Activated CD4-positive, alpha-beta memory T cell treated with anti-CD3 and anti-CD28 coated beads for 36 hours (primary cell): ENCODE results near the gene TAF5L. TPM values are rescaled to one million over a fixed set of nuclear protein-coding genes. Genes with fewer than 3 reads are reported as not detected.
"Not testable (repeated sequence)": the region's sequence is repeated elsewhere in the genome, so short reads cannot be mapped to it uniquely, and the experiment has no call there.

Source experiments
- CTCF ChIA-PET: fragments of 350-600 bp; sonication (Branson Sonifier 250); formaldehyde crosslinking; loops from one replicate; lab custom pipeline; 2021; ENCODE audit warnings: antibody characterized with exemption, inconsistent platforms; lab: Charles Lee
- POLR2A ChIA-PET: fragments of 350-600 bp; sonication (Branson Sonifier 250); formaldehyde crosslinking; loops from one replicate; lab custom pipeline; 2021; ENCODE audit warnings: antibody characterized with exemption; lab: Charles Lee
- DNase-seq: peaks from one replicate; pipeline ENCODE4 v3.0.0-alpha.2; 2020
- H3K27ac Mint-ChIP-seq: one replicate; pipeline ENCODE4 v1.8.0; 2021; ENCODE audit warnings: mixed read lengths
- H3K27me3 Mint-ChIP-seq: one replicate; pipeline ENCODE4 v1.8.0; 2021; ENCODE audit warnings: mixed read lengths
- H3K36me3 Mint-ChIP-seq: one replicate; pipeline ENCODE4 v1.8.0; 2021; ENCODE audit warnings: mixed read lengths
- H3K4me1 Mint-ChIP-seq: one replicate; pipeline ENCODE4 v1.8.0; 2021; ENCODE audit warnings: low read depth, mixed read lengths
- H3K4me3 Mint-ChIP-seq: one replicate; pipeline ENCODE4 v1.8.0; 2021; ENCODE audit warnings: mild to moderate bottlenecking, mixed read lengths
- H3K9me3 Mint-ChIP-seq: one replicate; pipeline ENCODE4 v1.8.0; 2021; ENCODE audit warnings: mixed read lengths
- intact Hi-C: fragments of 100-400 bp; cut with micrococcal nuclease; formaldehyde crosslinking; loops from one replicate; pipeline ENCODE4 v1.15.1; 2023
- total RNA-seq, 2 experiments: library from RNA; stranded (reverse); gene quantifications; one replicate each; pipeline ENCODE4 v1.2.3, GENCODE V29; 2021

Gene TAF5L
- total RNA-seq, 2 experiments from 2014 or later: 14.1 to 17.8 TPM

GRCh38 chr1:229600229-229600628, 25.7 kb downstream of the TAF5L start:
- CTCF ChIA-PET: interaction anchor here (0.7 kb wide), 1 partner anchor 35 kb away, joined by 3 read pairs; no protein-coding TSS in a partner anchor
- DNase-seq: no peak
- no peak overlapping the region for H3K4me3 Mint-ChIP-seq
- H3K9me3 Mint-ChIP-seq: no peaks in the 10 kb centered on the region
- peaks cover 17% of the 10 kb centered on the region for H3K4me1 Mint-ChIP-seq
- no peak overlapping the region for H3K27ac Mint-ChIP-seq
- POLR2A ChIA-PET: no interaction called here
- H3K27me3 Mint-ChIP-seq: no peaks in the 10 kb centered on the region
- H3K36me3 Mint-ChIP-seq: peaks cover 38% of the 10 kb centered on the region
- intact Hi-C loops: no loop called here

- intact Hi-C loops: no loop called here
These were observed 26.5 kb downstream of the TAF5L start for GRCh38 chr1:229599218-229599954.

GRCh38 chr1:229597877-229598276, 28.0 kb downstream of the TAF5L start:
- CTCF ChIA-PET: no interaction called here
- H3K4me3 Mint-ChIP-seq: no peak overlapping the region
- H3K36me3 Mint-ChIP-seq: peaks cover 41% of the 10 kb centered on the region
- no peaks in the 10 kb centered on the region for H3K9me3 Mint-ChIP-seq
- H3K27me3 Mint-ChIP-seq: no peaks in the 10 kb centered on the region
- no peak overlapping the region for H3K27ac Mint-ChIP-seq
- no peak for DNase-seq
- POLR2A ChIA-PET: interaction anchor here (0.6 kb wide), 1 partner anchor 113 kb away, joined by 5 read pairs; no protein-coding TSS in a partner anchor
- H3K4me1 Mint-ChIP-seq: peaks cover 17% of the 10 kb centered on the region
- intact Hi-C loops: no loop called here

More at GRCh38 chr1:229599218-229599954, 26.5 kb downstream of the TAF5L start:
- no peak overlapping the region for H3K4me3 Mint-ChIP-seq
- ChIA-PET POLR2A (no interaction called here), CTCF (no interaction called here)
- H3K36me3 Mint-ChIP-seq: peaks cover 39% of the 10 kb centered on the region
- no peaks in the 10 kb centered on the region for H3K9me3 Mint-ChIP-seq
- no peak for DNase-seq
- peaks cover 17% of the 10 kb centered on the region for H3K4me1 Mint-ChIP-seq
- no peaks in the 10 kb centered on the region for H3K27me3 Mint-ChIP-seq
- H3K27ac Mint-ChIP-seq: no peak overlapping the region

- Mint-ChIP-seq H3K27ac (no peak overlapping the region), H3K27me3 (no peaks in the 10 kb centered on the region), H3K4me3 (no peak overlapping the region), H3K9me3 (no peaks in the 10 kb centered on the region), H3K36me3 (peaks cover 34% of the 10 kb centered on the region), H3K4me1 (peaks cover 17% of the 10 kb centered on the region)
- ChIA-PET POLR2A (no interaction called here), CTCF (no interaction called here)
- DNase-seq: no peak
- intact Hi-C loops: no loop called here
These were observed 28.8 kb downstream of the TAF5L start for GRCh38 chr1:229596925-229597699.

- POLR2A ChIA-PET: interaction anchor here (0.6 kb wide), 1 partner anchor 17 kb away, joined by 7 read pairs; no protein-coding TSS in a partner anchor
- H3K27me3 Mint-ChIP-seq, H3K9me3 Mint-ChIP-seq, H3K27ac Mint-ChIP-seq, H3K4me3 Mint-ChIP-seq, intact Hi-C loops, CTCF ChIA-PET, DNase-seq: not testable (repeated sequence)
- peaks cover 27% of the 10 kb centered on the region for H3K36me3 Mint-ChIP-seq
- peaks cover 17% of the 10 kb centered on the region for H3K4me1 Mint-ChIP-seq
These were observed 30.0 kb downstream of the TAF5L start for GRCh38 chr1:229595876-229596275.

GRCh38 chr1:229594227-229595008, 31.5 kb downstream of the TAF5L start:
- intact Hi-C loops: no loop called here
- ChIA-PET POLR2A (no interaction called here), CTCF (no interaction called here)
- no peaks in the 10 kb centered on the region for H3K9me3 Mint-ChIP-seq
- H3K4me3 Mint-ChIP-seq: no peak overlapping the region
- no peak for DNase-seq
- no peak overlapping the region for H3K27ac Mint-ChIP-seq
- peaks cover 23% of the 10 kb centered on the region for H3K36me3 Mint-ChIP-seq
- no peaks in the 10 kb centered on the region for H3K27me3 Mint-ChIP-seq
- peaks cover 12% of the 10 kb centered on the region for H3K4me1 Mint-ChIP-seq

GRCh38 chr1:229593800-229594199, 32.1 kb downstream of the TAF5L start:
- Mint-ChIP-seq H3K9me3 (no peaks in the 10 kb centered on the region), H3K36me3 (peaks cover 23% of the 10 kb centered on the region), H3K27ac (no peak overlapping the region), H3K4me3 (no peak overlapping the region), H3K4me1 (peaks cover 12% of the 10 kb centered on the region), H3K27me3 (no peaks in the 10 kb centered on the region)
- no peak for DNase-seq
- CTCF ChIA-PET: no interaction called here
- intact Hi-C loops: no loop called here
- POLR2A ChIA-PET: no interaction called here

GRCh38 chr1:229590119-229590518, 35.8 kb downstream of the TAF5L start:
- no peaks in the 10 kb centered on the region for H3K9me3 Mint-ChIP-seq
- no peaks in the 10 kb centered on the region for H3K27me3 Mint-ChIP-seq
- H3K4me3 Mint-ChIP-seq: no peak overlapping the region
- H3K4me1 Mint-ChIP-seq: no peaks in the 10 kb centered on the region
- ChIA-PET POLR2A (interaction anchor here (0.7 kb wide), 1 partner anchor 34 kb away, joined by 5 read pairs; no protein-coding TSS in a partner anchor), CTCF (no interaction called here)
- DNase-seq: no peak
- H3K36me3 Mint-ChIP-seq: peaks cover 18% of the 10 kb centered on the region
- H3K27ac Mint-ChIP-seq: no peak overlapping the region
- intact Hi-C loops: no loop called here

- H3K4me1 Mint-ChIP-seq: no peaks in the 10 kb centered on the region
- intact Hi-C loops: no loop called here
- H3K4me3 Mint-ChIP-seq: no peak overlapping the region
- H3K9me3 Mint-ChIP-seq: no peaks in the 10 kb centered on the region
- H3K27ac Mint-ChIP-seq: no peak overlapping the region
- ChIA-PET CTCF (no interaction called here), POLR2A (no interaction called here)
- no peaks in the 10 kb centered on the region for H3K36me3 Mint-ChIP-seq
- DNase-seq: no peak
- no peaks in the 10 kb centered on the region for H3K27me3 Mint-ChIP-seq
These were observed 40.6 kb downstream of the TAF5L start for GRCh38 chr1:229585338-229585737.

- DNase-seq: no peak
- CTCF ChIA-PET: interaction anchor here (1.1 kb wide), 1 partner anchor 22 kb away, joined by 4 read pairs; no protein-coding TSS in a partner anchor
- Mint-ChIP-seq H3K27me3 (no peaks in the 10 kb centered on the region), H3K4me3 (no peak overlapping the region), H3K36me3 (no peaks in the 10 kb centered on the region), H3K9me3 (no peaks in the 10 kb centered on the region), H3K4me1 (no peaks in the 10 kb centered on the region), H3K27ac (no peak overlapping the region)
- intact Hi-C loops: no loop called here
- POLR2A ChIA-PET: no interaction called here
These were observed 43.2 kb downstream of the TAF5L start for GRCh38 chr1:229582715-229583114.

- intact Hi-C loops: no loop called here
- ChIA-PET POLR2A (no interaction called here), CTCF (interaction anchor here (1.1 kb wide), 1 partner anchor 22 kb away, joined by 4 read pairs; no protein-coding TSS in a partner anchor)
- no peak for DNase-seq
- no peak overlapping the region for H3K4me3 Mint-ChIP-seq
- no peaks in the 10 kb centered on the region for H3K27me3 Mint-ChIP-seq
- no peak overlapping the region for H3K27ac Mint-ChIP-seq
- no peaks in the 10 kb centered on the region for H3K9me3 Mint-ChIP-seq
- H3K36me3 Mint-ChIP-seq: no peaks in the 10 kb centered on the region
- no peaks in the 10 kb centered on the region for H3K4me1 Mint-ChIP-seq
These were observed 43.8 kb downstream of the TAF5L start for GRCh38 chr1:229582011-229582694.
